HEK293T (cell line): ENCODE data around the gene COPS3.

Experiments used
- BHLHE40 ChIP-seq: fragments of 450-650 bp; IDR thresholded peaks from 2 replicates; pipeline ENCODE4 v1.6.1; 2016; ENCODE audit warnings: mild to moderate bottlenecking, moderate library complexity, borderline replicate concordance
- L3MBTL2 ChIP-seq: fragments of 450-650 bp; conservative IDR thresholded peaks from 2 replicates; pipeline ENCODE4 v1.6.1; 2016; ENCODE audit warnings: mild to moderate bottlenecking

DNA sequence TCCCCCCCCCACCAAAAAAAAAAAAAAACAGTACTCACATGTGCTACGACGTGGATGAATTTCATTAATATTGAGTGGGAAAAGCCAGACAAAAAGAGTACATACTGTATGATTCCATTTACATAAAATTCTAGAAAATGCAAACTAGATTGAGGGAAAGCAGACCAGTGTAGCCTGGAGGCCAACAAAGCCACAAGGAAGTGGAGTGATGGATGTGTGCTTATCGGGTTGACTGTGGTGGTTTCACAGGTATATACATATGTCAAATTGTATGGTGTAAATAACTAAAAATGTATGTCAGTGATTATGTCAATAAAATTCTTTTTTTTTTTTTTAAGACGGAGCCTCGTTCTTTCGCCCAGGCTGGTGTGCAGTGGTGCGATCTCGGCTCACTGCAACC lies 73.0 kb downstream of the COPS3 start:
- TF ChIP-seq BHLHE40 (no peak), L3MBTL2 (no peak)
